NOMO-1 treated with dmso at 0.1 percent for 144 hours (cell line): ENCODE measurements around the gene HECW1.

Experiments used
- DNase-seq: peaks from one replicate; lab custom pipeline; 2025; ENCODE audit not compliant: unreplicated experiment; lab: John Stamatoyannopoulos, UW

Gene HECW1

GRCh38 chr7:43142703-43143102, 30.3 kb downstream of the HECW1 start:
- no peak for DNase-seq

GRCh38 chr7:43143918-43144589, 31.6 kb downstream of the HECW1 start:
- no peak for DNase-seq

GRCh38 chr7:43148161-43148731, 35.8 kb downstream of the HECW1 start:
- no peak for DNase-seq

- no peak for DNase-seq
Measured at GRCh38 chr7:43151076-43151475, 38.6 kb downstream of the HECW1 start.

- no peak for DNase-seq
Measured at GRCh38 chr7:43152696-43153095, 40.2 kb downstream of the HECW1 start.

- no peak for DNase-seq
Measured at GRCh38 chr7:43155636-43156035, 43.2 kb downstream of the HECW1 start.

- DNase-seq: no peak
Measured at GRCh38 chr7:43163885-43164284, 51.4 kb downstream of the HECW1 start.

GRCh38 chr7:43164757-43165156, 52.3 kb downstream of the HECW1 start:
- peak; percentile 10 for DNase-seq

- no peak for DNase-seq
Measured at GRCh38 chr7:43166686-43167085, 54.2 kb downstream of the HECW1 start.

GRCh38 chr7:43169076-43169475, 56.6 kb downstream of the HECW1 start:
- no peak for DNase-seq

- no peak for DNase-seq
Measured at GRCh38 chr7:43170571-43170970, 58.1 kb downstream of the HECW1 start.

GRCh38 chr7:43175570-43176200, 63.2 kb downstream of the HECW1 start:
- no peak for DNase-seq

GRCh38 chr7:43179393-43179792, 66.9 kb downstream of the HECW1 start:
- DNase-seq: no peak

- no peak for DNase-seq
Measured at GRCh38 chr7:43192806-43193460, 80.5 kb downstream of the HECW1 start.

GRCh38 chr7:43193893-43194292, 81.4 kb downstream of the HECW1 start:
- DNase-seq: no peak

GRCh38 chr7:43195256-43195655, 82.8 kb downstream of the HECW1 start:
- no peak for DNase-seq

- no peak for DNase-seq
Measured at GRCh38 chr7:43195768-43196167, 83.3 kb downstream of the HECW1 start.

GRCh38 chr7:43196379-43196778, 83.9 kb downstream of the HECW1 start:
- DNase-seq: no peak

- no peak for DNase-seq
Measured at GRCh38 chr7:43198016-43198415, 85.6 kb downstream of the HECW1 start.

GRCh38 chr7:43198599-43199090, 86.2 kb downstream of the HECW1 start:
- DNase-seq: no peak

- no peak for DNase-seq
Measured at GRCh38 chr7:43199371-43200160, 87.1 kb downstream of the HECW1 start.
